ENCODE measurements around the gene KDM1B. TPM values are rescaled to one million over a fixed set of nuclear protein-coding genes. Genes with fewer than 3 reads are reported as not detected.

The KDM1B gene
- total and polyA plus RNA-seq, 2 of the 8 experiments (the other 6 are each of a cell fraction or from before 2014, with no cell fraction given), result 3.7 to 7.5 TPM

GRCh38 chr6:18235524-18235923 is 80.3 kb downstream of the KDM1B start (continued):
- no peak for TF ChIP-seq SAP30 (IDR thresholded peaks at IDR 0.05; ENCODE audit: insufficient read depth, insufficient replicate concordance, low read length)
